Measurements from ENCODE around the gene TSEN54.

DNA sequence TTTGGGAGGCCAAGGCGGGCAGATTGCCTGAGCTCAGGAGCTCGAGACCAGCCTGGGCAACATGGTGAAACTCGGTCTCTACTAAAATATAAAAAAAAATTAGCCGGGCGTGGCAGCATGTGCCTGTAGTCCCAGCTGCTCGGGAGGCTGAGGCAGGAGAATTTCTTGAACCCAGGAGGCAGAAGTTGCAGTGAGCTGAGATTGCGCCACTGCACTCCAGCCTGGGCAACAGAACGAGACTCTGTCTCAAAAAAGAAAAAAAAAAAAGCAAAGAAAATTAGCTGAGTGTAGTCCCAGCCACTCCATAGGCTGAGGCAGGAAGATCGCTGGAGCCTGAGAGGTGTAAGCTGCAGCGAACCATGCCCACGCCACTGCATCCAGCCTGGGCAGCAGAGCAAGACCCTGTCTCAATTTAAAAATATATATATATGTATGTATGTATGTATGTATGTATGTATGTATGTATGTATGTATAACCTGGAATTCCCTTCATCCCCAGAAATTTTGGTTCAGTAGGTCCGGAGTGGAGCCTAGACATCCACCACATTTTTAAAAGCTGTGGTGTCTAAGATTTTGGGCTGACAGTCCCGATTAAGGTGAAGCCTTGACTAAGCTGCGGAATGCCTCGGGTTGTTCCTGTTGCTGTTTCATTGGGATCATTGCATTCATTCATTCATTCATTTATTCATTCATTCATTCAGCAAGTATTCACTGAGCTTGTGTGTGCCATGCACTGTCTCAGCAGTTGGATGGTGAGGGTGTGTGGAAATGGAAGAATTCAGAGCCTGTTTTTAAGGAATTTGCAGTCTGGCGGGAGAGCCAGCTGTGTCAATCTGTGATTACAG lies 34.0 kb upstream of the TSEN54 start:
- TF ChIP-seq, protein P1, sequence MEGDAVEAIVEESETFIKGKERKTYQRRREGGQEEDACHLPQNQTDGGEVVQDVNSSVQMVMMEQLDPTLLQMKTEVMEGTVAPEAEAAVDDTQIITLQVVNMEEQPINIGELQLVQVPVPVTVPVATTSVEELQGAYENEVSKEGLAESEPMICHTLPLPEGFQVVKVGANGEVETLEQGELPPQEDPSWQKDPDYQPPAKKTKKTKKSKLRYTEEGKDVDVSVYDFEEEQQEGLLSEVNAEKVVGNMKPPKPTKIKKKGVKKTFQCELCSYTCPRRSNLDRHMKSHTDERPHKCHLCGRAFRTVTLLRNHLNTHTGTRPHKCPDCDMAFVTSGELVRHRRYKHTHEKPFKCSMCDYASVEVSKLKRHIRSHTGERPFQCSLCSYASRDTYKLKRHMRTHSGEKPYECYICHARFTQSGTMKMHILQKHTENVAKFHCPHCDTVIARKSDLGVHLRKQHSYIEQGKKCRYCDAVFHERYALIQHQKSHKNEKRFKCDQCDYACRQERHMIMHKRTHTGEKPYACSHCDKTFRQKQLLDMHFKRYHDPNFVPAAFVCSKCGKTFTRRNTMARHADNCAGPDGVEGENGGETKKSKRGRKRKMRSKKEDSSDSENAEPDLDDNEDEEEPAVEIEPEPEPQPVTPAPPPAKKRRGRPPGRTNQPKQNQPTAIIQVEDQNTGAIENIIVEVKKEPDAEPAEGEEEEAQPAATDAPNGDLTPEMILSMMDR (IDR thresholded peaks at IDR 0.05): no peak
- no peak for TF ChIP-seq POLR2A (IDR thresholded peaks at IDR 0.05)
